GM12872 (cell line): ENCODE data around the gene MFAP3L.

ENCODE experiments used
- TF ChIP-seq, protein P1 (sequence below): IDR thresholded peaks from 3 replicates; pipeline ENCODE4 v1.5.1; 2011; ENCODE audit warnings: low read depth, mild to moderate bottlenecking, low read length, moderate library complexity; ENCODE audit not compliant: insufficient read depth

The MFAP3L gene

DNA sequence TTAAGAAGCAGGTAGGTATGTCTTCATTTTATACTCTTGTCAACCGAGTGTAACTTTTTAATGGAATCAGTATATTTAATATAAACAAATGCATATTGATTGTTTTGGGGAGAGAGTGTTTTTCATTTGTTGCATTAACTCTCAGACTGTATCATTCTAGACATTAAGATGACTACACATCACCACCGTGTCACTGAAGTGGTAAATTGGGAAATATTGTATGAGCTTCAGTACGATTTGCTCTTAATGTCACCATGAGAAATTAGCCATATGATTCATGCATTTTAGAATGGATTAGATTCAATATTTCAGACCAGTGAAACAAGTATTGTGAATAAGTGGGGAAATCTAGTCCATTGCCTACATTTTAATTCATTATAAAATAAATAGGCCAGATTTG is 9.7 kb upstream of the MFAP3L start:
- TF ChIP-seq, protein P1, sequence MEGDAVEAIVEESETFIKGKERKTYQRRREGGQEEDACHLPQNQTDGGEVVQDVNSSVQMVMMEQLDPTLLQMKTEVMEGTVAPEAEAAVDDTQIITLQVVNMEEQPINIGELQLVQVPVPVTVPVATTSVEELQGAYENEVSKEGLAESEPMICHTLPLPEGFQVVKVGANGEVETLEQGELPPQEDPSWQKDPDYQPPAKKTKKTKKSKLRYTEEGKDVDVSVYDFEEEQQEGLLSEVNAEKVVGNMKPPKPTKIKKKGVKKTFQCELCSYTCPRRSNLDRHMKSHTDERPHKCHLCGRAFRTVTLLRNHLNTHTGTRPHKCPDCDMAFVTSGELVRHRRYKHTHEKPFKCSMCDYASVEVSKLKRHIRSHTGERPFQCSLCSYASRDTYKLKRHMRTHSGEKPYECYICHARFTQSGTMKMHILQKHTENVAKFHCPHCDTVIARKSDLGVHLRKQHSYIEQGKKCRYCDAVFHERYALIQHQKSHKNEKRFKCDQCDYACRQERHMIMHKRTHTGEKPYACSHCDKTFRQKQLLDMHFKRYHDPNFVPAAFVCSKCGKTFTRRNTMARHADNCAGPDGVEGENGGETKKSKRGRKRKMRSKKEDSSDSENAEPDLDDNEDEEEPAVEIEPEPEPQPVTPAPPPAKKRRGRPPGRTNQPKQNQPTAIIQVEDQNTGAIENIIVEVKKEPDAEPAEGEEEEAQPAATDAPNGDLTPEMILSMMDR = no peak

DNA sequence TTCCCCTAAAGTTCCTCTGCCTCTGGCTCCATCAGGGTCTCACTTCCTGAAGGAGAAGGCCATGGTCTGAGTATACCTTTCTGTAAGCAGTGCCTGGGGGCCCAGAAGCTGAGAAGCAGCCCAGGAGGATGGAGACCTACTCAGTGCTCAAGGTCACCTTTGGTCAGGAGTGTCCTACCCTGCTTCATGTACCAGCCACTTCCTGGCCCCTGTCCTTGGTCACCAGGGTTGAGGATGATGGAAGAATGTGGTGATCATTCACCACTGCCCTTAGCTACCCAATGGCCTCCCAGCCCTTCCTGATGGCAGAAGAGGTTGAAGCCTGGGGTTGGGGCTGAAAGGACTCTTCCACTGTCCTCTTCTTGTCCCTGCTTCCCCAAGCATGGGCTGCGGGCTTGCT is 9.0 kb upstream of the MFAP3L start:
- TF ChIP-seq, protein P1 = no peak

DNA sequence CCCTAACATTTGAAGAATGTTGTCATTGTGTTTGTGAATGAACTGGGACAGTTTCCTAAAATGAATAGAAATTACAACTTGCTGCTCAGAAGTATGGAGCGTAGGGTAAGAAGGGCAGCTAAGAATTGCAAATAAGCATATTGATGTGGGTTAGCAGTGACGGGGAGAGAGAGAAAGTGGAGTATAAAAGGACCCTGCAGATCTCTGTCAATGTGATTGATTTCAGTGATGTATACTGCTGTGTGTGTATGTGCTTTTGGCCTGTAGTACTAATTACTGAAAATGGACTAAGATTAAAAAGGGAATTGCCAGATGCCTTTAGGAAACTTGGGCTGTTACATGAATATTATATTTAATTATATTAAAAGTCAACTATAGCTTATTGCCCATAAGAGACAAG is 7.8 kb upstream of the MFAP3L start:
- TF ChIP-seq, protein P1 = no peak

DNA sequence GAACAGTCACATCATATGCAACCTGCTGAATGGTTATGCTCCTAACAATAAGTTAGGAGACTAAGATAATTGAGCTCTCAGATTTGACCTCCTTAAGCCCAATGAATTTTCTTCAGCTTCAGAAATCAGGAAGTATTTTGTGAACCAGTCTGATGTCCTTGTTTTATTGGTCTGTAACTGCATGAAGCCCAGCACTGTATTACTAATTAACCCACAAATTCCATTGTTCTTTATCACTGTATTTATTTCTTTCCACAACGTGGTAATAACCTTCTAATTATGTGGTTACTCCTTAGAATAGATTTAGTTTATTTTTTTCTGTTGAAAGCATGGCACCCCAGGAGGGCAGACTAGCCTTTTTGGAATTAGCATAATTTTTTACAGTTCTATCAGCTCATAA is 3.9 kb upstream of the MFAP3L start:
- TF ChIP-seq, protein P1 = no peak

DNA sequence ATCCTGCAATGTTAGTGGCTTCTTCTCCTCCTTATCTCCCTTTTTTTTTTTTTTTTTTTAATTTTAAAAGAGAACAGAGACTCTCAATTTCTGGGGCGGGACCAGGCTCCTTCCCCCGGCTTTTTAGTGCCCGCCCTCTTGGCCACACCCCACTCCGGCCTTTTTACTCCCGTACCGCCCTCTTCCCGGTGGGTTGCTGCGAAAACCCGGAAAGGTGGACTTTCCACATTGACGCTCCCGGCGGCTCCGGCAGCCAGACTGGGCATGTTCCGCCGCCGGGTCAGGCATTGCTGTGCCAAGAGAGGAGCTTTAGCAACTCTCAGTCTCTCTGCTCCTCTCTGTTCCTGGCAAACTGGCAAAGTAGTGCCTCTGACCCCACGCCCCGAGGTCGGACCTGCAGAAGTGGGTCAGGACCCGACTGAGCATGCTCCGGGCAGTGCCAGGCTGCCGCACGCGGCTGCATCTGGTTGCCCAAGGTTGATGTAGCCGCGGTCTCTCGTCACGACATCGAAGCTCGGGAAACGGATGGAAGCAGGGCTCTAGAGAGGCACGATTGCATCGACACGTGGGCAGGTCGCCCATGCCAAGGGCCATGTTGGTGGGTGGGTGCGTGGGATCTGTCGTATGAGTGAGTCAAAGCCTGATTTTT is 1.1 kb upstream of the MFAP3L start:
- TF ChIP-seq, protein P1 = no peak

DNA sequence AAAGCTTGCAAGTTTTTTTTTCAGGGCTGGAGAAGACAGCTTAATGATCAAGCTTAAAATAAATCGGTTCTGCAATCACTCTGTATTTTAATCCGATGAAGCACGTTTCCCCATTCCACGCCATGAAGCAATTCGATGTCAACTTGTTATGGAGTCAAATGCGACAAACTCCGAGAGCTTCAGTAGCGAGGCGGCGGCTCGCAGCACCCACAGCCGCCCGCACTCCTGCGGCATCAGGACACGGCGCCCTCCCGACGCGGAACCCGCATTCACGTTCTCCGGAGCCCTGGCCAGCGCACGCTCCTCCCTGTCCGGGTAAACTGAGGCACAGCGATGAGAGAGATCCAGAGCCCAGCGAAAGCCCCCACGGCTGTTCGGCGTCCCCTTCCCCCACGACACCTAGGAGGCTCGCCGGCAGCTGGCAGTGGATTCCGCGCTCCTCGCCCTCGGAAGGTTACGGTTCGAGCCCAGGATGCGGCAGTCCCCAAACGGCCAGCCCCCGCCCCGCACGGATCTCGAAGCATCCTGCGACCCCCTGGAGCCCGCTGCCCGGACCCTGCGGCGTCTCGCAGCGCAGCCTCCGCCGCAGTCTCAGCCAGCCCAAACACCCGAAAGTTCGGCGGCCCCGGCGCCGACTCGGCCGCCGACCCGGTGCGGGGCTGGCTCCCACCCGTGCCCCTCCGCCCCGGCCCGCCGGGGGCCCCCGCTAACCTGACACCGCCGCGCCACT is 507 bp downstream of the MFAP3L start:
- TF ChIP-seq, protein P1 = no peak

DNA sequence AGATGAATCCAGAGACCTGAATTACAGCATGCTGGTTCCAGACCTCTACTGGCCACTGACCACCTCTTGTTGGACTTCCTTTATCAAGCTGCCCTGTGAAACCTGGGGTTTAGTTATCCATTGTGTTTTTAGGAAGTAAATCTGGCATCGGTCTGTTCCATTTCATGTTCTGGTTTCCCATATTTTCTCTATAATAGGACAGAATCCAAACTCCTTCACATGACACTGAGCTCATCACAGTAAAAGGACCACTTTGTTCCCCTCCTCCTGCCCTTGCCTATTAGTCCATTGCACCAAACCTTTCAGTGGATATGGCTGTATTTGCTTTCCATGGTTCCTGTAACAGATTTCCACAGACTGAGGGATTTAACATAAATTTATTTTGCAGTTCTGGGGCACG is 4.0 kb downstream of the MFAP3L start:
- TF ChIP-seq, protein P1 = no peak
